ENCODE data around the gene AUTS2.

DNA sequence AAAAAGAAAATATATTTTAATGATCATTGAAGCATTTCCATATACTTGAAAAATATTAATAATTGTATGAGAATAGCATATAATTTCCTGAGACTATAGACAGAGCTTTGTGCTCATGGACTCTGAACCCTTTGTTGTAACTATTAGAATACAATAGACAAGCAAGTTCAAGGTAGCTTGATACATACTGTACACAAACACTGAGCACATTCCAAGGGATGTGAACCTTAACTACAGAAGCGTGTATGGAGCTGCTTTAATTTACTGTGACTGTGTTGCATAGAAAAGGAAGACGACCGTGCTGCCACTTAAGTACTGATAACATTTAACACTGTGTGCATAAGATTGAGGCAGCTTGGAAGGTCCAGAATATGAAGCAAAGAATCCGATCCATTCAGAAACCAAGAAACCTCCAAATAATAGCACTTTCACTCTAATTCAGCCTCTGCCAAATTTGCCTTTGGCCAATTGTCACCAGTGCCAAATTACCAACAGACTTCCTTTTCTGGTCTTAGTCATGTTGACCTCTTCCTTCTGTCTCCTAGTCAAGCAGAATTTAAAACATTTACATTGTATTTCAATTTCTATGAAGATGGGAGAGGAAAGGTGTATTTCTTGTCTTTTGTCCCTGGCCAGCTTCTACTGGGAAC, 967.6 kb downstream of the AUTS2 start:
- TF ChIP-seq, protein P1, sequence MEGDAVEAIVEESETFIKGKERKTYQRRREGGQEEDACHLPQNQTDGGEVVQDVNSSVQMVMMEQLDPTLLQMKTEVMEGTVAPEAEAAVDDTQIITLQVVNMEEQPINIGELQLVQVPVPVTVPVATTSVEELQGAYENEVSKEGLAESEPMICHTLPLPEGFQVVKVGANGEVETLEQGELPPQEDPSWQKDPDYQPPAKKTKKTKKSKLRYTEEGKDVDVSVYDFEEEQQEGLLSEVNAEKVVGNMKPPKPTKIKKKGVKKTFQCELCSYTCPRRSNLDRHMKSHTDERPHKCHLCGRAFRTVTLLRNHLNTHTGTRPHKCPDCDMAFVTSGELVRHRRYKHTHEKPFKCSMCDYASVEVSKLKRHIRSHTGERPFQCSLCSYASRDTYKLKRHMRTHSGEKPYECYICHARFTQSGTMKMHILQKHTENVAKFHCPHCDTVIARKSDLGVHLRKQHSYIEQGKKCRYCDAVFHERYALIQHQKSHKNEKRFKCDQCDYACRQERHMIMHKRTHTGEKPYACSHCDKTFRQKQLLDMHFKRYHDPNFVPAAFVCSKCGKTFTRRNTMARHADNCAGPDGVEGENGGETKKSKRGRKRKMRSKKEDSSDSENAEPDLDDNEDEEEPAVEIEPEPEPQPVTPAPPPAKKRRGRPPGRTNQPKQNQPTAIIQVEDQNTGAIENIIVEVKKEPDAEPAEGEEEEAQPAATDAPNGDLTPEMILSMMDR (IDR thresholded peaks at IDR 0.05), result no peak
- no peak for TF ChIP-seq POLR2A (IDR thresholded peaks at IDR 0.05)
